Measurements from ENCODE around the gene LTBP1.

Gene LTBP1

DNA sequence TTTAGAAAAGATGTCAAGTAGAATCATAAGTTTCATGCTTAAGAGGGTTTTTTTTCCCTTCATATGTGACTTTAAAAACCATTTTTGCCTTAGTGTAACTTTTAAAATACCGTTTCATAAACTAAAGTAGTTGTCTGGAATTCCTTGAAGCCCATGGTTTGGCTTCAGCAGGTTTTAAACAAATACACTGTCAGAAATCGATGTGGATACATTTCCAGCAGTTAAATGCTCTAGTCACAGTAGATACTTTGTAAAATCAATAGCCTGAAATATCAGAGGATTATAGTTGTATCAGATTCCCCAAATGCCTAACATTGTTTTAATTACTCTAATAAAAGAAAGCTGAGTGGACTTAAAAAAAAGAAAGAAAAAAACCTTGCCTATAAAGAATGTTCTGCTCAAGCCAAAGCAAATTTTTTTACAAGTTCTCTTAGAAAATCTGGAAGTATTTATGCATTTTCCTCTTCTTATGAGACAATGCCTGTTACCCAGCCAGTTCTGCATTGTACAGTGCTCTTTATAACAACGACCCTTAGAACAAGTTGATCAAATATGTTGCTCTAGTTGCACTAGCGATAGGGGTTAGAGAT is 260.5 kb downstream of the LTBP1 start:
- DNase-seq, result no peak

GRCh38 chr2:33208400-33208799 is 261.6 kb downstream of the LTBP1 start:
- DNase-seq, result peak; percentile 9

DNA sequence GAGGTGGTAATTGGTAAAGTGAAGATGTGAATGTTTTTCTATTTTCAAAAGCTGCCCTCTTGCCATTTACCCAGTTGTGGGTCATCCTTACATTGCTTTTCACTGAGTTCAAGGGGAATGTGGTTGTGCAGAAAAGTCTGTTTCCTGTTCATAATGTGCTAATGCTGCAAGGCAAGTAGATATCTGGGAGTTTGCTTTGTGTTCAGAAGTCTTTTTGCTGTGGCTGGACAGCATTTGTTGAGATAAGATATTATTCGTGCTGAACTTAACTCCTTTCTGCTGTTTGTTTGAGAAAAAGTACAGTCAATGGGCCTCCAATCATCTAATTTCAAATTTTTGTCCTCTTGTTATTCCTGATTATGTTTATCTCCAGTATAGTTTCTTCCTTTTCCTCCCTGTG is 263.2 kb downstream of the LTBP1 start:
- no peak for DNase-seq

- no peak for DNase-seq
These were observed 263.9 kb downstream of the LTBP1 start for GRCh38 chr2:33210626-33211025.

DNA sequence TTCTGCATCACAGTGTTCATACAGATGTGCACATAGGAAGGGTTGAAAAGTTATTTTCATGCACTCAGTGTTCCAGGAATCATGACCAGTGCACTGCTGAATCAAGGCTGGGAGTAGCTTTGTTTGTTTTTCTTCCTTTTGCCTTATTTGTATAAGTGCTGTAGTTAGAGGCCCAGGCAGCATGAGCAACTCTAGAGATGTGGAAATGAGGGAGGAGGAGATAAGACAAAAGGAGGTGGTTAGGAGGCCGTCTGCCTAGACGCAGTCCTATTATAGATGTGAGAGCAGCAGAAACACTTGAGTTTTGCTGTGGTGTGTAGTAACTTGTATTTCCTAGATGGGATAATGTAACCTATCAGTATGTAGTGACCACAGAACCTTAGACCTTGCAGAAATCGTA is 265.4 kb downstream of the LTBP1 start:
- no peak for DNase-seq

DNA sequence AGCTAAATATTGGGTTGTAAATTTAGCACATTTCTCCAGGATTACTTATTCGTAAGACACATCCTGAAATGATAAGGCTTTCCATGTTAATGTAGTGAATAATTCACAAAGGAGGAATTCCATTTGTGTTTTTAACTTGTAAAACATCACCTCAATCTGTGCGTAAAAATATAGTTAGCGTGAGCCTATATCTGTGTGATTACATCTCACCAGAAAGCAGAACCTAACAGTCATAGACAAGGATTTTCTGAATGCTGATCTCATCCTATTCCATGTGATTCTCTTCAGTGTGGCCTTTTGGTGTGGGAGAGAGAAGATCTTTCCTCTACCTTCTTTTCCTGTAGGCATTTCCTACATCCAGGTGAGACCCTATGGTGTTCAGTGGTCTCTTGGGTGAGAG is 266.5 kb downstream of the LTBP1 start:
- no peak for DNase-seq

GRCh38 chr2:33213648-33214047 is 266.9 kb downstream of the LTBP1 start:
- no peak for DNase-seq

- no peak for DNase-seq
These were observed 267.7 kb downstream of the LTBP1 start for GRCh38 chr2:33214436-33214835.

DNA sequence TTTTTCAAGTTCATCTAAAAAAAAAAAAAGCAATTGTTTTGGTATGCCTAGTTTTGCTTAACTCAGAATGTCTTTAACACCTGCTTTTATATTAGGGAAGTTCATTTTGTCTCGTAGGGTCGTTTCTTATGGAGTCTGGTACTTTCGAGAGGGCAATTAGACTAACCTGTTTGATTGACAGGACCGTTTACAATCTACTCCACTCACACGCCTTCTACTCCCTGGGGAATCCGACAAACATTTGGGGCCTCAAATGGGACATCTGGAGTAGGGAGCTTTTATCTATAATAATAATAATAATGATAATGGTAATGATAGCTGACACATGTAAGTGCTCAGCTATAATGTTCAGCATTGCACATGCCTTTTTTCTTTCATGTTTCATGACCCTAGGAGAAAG is 268.1 kb downstream of the LTBP1 start:
- DNase-seq, result no peak

DNA sequence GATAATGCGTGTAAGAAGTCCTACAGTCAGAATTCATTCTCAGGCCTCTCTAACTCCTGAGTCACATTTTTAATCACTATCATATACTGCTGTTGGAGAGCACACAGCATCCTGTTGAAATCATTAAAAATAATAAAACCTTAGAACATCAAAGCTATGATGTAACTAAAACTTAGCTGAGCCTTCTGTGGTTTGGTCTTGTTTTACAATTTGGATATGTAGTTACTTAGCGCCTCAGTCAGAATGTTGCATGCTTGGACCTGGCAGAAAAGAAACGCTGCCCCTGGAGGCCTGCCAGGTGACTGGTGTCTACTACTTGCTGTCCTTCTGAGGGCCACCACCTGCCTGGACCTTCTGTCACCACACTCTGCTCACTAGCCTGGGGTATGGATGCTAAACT is 268.5 kb downstream of the LTBP1 start:
- no peak for DNase-seq

GRCh38 chr2:33215983-33216382 is 269.2 kb downstream of the LTBP1 start:
- no peak for DNase-seq

DNA sequence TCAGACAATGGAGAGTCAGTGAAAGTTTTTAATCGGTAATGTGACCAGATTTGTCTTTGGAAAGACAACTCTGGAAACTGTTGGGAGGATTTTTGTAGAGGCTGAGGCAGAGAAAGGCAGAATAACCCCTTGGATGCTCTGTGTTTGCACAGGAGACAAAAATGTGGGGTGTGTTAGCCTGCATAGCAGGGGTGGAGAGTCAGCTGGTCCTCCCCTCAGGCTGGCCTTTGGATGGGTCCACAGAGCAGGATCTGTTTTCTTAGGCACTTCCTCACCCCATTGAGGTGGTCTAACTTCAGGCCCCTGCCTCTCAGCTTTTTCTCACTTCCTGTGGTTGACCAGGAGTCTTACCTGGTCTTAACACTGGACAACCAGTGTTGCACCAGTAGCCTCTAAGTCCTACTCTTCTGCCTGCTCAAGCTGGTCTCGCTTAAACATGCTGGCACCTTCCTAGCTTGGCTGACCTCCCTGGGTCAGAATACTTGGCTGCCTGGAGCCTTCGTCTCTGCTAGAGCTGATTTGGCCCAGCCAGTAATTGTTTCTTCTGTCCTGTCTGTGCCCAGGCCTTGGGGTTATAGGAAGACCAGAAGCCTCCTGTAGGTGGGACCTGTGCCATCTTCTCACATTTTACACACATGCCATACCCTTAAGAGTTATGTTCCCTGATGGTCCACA is 269.9 kb downstream of the LTBP1 start:
- DNase-seq, result no peak

GRCh38 chr2:33217406-33217805 is 270.7 kb downstream of the LTBP1 start:
- no peak for DNase-seq

DNA sequence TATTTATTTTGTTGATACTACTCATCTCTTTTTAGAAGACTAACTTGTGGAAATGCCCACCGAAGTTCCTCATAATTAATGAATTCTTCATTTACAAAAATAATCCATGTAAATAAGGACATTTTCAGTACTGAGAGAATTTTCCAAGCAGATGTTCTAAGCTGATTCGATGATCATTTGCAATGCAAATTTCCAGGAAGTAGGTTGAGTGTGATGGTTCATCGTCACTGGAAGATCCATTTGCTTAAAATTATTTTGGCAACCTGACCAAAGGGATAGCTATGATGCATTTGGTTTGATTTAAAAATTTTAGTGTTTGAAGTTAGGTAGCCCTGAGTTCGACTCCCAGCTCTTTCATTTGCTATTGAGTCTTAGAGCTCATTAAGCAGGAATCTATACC is 272.4 kb downstream of the LTBP1 start:
- no peak for DNase-seq

DNA sequence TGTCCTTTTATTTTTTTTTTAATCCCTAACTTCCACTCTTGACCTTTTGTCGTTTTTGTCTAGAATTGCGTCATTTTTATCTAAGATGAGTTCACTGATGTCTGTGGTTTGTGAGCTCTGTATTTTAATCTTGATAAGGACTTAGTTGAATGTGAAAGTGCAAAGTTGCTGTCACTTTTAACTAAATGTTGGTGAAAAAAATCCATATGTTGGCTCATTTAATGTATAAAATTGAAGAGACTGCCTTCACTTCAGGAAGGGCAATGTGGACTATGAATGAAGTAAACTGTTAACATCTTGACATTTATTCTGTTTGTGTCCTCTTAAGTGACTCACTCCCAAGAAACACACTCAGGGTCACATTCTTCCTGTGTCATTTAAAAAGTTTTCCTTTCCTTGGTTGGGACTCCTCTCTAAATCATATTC is 273.1 kb downstream of the LTBP1 start:
- DNase-seq, result no peak

GRCh38 chr2:33220533-33220932 is 273.8 kb downstream of the LTBP1 start:
- no peak for DNase-seq

- DNase-seq, result no peak
These were observed 274.5 kb downstream of the LTBP1 start for GRCh38 chr2:33221046-33221784.

GRCh38 chr2:33222309-33222708 is 275.6 kb downstream of the LTBP1 start:
- no peak for DNase-seq

- DNase-seq, result no peak
These were observed 277.1 kb downstream of the LTBP1 start for GRCh38 chr2:33223856-33224255.

DNA sequence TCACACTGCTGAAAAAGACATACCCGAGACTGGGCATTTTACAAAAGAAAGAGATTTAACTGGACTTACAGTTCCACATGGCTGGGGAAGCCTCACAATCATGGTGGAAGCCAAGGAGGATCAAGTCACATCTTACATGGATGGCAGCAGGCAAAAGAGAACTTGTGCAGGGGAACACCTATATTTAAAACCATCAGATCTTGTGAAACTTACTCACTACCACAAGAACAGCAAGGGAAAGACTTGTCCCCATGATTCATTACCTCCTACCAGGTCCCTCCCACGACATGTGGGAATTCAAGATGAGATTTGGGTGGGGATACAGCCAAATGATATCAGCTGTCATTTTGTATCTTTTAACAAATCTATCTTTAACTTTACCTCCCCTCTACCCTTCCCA is 278.6 kb downstream of the LTBP1 start:
- no peak for DNase-seq

- no peak for DNase-seq
These were observed 279.8 kb downstream of the LTBP1 start for GRCh38 chr2:33226546-33226945.

DNA sequence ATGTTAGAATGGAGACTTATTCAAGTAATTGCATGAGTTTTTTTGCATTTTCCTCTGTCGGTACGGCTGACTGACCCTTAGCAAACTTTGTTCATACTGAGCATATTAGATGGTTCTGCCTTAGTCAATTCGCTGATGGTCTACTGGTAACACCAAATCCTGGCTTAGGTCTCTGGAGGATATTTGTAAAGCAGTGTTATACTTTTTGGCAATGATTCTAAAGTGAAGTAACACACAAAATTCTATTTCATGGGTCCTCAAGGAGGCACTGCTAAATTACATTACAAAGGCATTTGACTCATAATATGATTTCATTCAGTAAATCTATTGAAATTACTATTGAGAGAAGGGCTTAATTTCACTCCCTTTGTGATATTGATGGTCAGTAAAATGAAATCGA is 282.9 kb downstream of the LTBP1 start:
- no peak for DNase-seq

DNA sequence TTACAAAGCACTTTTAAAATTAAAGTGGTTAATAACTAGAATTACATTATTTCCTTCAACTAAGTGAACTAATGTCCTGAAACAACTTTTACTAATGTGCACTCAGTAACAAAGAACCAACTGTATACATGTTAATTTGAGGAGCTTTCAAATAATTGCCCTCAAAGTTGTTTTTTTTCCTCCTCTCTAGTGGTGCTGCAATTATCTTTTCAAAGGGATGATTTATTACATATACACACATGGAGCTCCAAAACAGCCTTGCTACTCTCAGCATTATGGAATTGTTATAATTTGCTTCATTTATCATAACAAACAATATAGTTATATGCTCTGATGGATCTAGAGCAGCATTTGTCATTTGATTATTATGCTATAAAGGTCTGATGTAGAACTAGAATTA is 283.4 kb downstream of the LTBP1 start:
- no peak for DNase-seq

DNA sequence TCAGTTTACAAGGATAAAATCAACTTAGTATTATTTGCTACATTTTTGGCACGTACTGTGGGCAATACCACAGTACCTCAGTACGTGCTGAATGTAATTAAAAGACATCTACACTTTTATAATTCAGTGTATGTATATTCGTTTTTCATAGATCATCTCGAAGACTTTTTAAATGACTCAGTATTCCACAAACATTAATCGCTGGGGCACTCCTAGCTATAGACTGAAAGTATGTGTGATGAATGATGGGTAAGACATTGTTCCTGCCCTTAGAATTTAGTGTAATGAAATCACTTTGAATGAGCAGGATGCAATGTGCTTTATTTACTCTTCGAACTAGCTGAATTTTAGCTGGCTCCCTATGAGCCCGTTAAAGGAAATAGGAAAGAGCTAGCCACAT is 284.1 kb downstream of the LTBP1 start:
- DNase-seq, result no peak

Data from CD4-positive, alpha-beta T cell treated with Interleukin-21 for 1 hour (primary cell).